ENCODE data around the gene ITPR3.

DNA sequence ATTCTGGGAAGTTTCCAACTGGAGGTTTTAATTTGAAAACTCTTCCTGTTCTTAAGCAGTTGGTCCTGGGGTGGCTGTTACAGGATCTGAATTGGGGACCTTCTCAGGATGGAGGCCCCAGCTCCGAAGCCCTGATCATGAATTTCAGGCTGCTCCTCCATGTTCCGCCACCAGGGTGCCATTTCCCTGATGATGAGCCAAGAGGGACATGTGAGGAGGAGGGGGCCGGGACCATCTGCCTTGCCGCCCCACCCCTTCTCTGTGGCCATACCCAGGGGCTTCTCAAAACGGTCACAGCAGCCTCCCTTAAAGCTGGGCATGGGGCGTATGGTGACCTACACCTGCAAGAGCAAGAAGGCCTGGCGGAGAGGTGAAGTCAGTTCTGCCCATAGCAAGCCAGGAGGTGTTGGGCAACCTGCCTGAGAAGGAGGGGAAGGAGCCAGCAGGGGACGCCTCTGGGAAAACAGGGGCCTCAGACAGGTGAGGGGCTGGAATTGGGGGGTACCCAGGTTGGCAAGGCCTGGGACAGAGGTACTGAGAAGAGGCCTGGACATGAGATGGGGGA lies 37.4 kb upstream of the ITPR3 start:
- TF ChIP-seq, protein P1, sequence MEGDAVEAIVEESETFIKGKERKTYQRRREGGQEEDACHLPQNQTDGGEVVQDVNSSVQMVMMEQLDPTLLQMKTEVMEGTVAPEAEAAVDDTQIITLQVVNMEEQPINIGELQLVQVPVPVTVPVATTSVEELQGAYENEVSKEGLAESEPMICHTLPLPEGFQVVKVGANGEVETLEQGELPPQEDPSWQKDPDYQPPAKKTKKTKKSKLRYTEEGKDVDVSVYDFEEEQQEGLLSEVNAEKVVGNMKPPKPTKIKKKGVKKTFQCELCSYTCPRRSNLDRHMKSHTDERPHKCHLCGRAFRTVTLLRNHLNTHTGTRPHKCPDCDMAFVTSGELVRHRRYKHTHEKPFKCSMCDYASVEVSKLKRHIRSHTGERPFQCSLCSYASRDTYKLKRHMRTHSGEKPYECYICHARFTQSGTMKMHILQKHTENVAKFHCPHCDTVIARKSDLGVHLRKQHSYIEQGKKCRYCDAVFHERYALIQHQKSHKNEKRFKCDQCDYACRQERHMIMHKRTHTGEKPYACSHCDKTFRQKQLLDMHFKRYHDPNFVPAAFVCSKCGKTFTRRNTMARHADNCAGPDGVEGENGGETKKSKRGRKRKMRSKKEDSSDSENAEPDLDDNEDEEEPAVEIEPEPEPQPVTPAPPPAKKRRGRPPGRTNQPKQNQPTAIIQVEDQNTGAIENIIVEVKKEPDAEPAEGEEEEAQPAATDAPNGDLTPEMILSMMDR (optimal IDR thresholded peaks at IDR 0.05 in 1 of 3, IDR thresholded peaks at IDR 0.05 in 1 of 3, conservative IDR thresholded peaks at IDR 0.05 in 1 of 3; ENCODE audit: extremely low read depth in 1 of 3, insufficient read depth in 2 of 3, low read length in 3 of 3) = peak in 2 of 3 experiments; percentile 51 to 61
- no peak for TF ChIP-seq EZH2 (IDR thresholded peaks at IDR 0.05; ENCODE audit: low read length)

Data from keratinocyte (primary cell).